Fibroblast of lung (primary cell): ENCODE data around the gene ACAN.

Source experiments
- CTCF ChIP-seq, 2 donors: IDR thresholded peaks in 1 of 2; conservative IDR thresholded peaks in 1 of 2; 1 replicate in 1 of 2; 2 replicates in 1 of 2; pipeline ENCODE4 v1.5.1; 2011 to 2012; ENCODE audit warnings: low read length in 2 of 2, control low read depth in 1 of 2, inconsistent platforms in 1 of 2, low read depth in 1 of 2, mild to moderate bottlenecking in 1 of 2
- EZH2 ChIP-seq: IDR thresholded peaks from 2 replicates; pipeline ENCODE4 v1.5.1; 2012; ENCODE audit warnings: low read length, control low read depth, mild to moderate bottlenecking; ENCODE audit errors: missing control alignments

GRCh38 chr15:88872706-88873105, 69.5 kb downstream of the ACAN start:
- no peak for TF ChIP-seq CTCF (conservative IDR thresholded peaks at IDR 0.05 in 1 of 2, IDR thresholded peaks at IDR 0.05 in 1 of 2; ENCODE audit: low read depth in 1 of 2, low read length in 2 of 2)
- no peak for TF ChIP-seq EZH2
